HG02970 (cell line): ENCODE data around the gene FBXO44.
"Not testable (repeated sequence)": the region's sequence is repeated elsewhere in the genome, so short reads cannot be mapped to it uniquely, and the experiment has no call there.

Source experiments
- ATAC-seq: cut with Tn5 transposase; IDR thresholded peaks from one replicate; pipeline ENCODE4 v1.9.1; 2021; ENCODE audit warnings: mild to moderate bottlenecking, moderate library complexity, moderate number of reproducible peaks; ENCODE audit not compliant: unreplicated experiment, low FRiP score

Gene FBXO44, protein sequence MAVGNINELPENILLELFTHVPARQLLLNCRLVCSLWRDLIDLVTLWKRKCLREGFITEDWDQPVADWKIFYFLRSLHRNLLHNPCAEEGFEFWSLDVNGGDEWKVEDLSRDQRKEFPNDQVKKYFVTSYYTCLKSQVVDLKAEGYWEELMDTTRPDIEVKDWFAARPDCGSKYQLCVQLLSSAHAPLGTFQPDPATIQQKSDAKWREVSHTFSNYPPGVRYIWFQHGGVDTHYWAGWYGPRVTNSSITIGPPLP

DNA sequence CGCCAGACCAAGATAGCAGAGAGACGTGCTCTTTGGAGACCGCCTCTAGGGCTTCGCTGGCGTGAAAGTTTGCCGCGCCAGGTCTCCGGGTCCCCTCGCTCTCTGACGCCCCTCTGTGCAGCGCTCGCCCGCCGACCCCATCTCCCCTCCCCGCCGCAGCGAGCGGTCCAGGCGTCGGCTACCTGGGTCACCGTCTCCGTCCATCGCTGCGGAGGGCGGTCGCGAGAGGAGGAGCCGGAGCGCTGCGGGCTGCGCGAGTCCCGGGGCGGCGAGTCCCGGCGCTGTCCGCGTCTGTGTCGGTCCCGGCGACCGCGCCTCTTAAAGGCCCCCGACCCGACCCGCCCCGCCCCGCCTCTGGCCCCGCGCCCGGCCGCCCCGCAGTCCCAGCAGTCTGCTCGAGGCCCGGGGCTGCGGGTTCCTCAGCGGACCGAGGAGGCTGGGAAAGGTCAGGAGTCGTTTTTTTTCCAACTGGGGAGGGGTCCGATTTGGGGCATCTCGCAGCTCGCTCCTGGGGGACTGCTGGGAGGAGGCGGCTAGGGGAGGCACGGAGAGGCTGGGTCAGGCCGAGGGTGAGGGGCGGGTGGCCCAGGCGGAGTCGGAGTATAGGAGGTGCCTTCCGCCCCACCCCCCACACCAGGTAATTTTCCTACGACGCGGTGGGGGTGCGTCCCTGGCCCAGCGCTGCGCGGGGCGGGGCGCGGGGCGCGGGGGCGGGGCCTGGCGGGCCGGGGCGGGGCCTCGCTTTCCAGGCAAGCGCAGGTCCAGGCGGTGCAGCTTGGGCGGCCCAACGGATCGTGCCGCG is at the start of gene FBXO44, which contains the start of gene FBXO2:
TSS of gene FBXO44 (plus strand) at position 741 of the 802 bp plus-strand sequence. CDS start 959 bp downstream, outside the sequence.
TSS of gene FBXO2 (minus strand) at position 293 of the 802 bp plus-strand sequence. CDS start at position 204, 89 bp downstream.
- ATAC-seq: peak; percentile 55

DNA sequence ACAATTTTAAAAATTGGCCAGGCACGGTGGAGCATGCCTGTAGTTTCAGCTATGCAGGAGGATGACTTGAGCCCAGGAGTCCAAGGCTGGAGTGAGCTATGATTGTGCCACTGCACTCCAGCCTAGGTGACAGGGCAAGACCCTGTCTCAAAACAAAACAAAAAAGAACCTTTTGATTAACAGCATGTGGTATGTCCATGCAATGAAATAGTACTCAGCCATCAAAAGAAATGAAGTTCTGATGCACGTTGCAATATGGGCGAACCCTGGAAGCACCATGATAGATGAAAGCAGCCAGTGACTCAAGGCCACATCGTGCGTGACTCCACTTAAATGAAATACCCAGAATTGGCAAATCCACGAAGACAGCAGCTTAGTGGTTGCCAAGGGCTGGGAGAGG is 47.9 kb upstream of the FBXO44 start:
- ATAC-seq: no peak

DNA sequence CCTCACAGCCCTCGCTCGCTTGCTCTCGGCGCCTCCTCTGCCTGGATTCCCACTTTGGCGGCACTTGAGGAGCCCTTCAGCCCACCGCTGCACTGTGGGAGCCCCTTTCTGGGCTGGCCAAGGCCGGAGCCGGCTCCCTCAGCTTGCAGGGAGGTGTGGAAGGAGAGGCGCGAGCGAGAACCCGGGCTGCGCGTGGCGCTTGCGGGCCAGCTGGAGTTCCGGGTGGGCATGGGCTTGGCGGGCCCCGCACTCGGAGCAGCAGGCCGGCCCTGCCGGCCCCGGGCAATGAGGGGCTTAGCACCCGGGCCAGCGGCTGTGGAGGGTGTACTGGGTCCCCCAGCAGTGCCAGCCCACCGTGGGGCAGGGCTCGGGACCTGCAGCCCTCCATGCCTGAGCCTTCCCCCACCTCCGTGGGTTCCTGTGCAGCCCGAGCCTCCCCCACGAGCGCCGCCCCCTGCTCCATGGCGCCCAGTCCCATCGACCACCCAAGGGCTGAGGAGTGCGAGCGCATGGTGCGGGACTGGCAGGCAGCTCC is 46.0 kb upstream of the FBXO44 start:
- ATAC-seq: not testable (repeated sequence)

DNA sequence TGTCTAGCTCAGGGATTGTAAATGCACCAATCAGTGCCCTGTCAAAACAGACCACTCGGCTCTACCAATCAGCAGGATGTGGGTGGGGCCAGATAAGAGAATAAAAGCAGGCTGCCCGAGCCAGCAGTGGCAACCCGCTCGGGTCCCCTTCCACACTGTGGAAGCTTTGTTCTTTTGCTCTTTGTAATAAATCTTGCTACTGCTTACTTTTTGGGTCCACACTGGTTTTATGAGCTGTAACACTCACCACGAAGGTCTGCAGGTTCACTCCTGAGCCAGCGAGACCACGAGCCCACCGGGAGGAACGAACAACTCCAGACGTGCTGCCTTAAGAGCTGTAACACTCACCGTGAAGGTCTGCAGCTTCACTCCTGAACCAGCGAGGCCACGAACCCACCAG is 45.3 kb upstream of the FBXO44 start:
- not testable (repeated sequence) for ATAC-seq

DNA sequence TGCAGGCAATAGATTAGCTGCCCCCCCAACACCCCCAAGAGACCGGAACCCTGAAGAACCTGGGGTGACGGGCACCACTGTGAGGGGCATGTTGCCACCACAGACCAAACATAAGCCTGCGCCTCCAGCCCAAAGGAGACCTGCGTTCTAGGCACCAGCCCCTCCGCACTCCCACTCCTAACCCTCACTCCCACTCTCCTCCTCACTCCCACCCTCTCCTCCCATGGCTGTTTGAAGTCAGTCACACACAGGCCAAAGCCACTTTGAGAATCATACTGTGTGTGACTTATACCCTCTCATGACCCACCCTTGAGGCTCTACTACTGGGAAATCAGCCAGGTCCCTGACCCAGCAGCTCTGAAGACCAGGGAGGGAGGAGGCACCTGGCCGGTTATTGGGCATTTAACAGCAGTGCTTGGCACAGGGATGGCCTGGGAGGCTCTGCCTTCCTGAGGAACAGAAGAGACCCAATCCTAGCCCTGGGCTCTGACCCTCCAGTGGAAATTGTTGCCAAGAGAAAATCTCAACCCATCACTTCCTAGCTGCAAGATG is 44.0 kb upstream of the FBXO44 start:
- no peak for ATAC-seq

DNA sequence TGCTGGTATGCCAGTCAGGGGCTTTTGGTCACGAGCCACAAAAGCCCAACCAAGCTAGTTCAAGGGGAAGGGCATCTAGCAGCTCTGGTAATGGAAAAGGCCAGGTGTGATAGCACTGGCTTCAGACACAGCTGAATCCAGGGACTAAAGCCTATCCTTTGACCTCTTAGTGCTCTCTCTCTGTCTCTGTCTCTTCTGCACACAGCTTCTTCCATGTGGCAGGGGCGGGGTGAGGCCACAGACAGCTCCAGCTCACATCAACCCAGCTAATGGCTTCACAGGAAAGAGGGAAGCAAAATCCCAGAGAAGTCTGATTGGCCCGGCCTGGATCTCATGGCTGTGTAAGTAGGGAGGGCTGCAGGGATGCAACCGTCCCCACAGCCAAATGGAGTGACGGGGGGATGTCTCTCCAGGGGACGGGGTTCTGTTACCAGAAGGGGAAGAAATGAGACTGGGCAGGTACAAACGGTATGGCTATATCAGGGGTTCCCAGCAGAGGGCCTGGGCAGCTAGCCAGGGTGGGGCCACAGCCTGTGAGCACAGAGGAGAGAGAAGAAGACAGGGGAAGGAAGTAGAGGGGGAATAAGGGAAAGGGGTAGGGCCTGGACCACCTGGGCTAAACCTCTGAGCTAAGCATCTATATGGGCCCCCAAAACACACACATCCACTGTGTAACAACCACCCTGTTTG is 42.9 kb upstream of the FBXO44 start:
- no peak for ATAC-seq

DNA sequence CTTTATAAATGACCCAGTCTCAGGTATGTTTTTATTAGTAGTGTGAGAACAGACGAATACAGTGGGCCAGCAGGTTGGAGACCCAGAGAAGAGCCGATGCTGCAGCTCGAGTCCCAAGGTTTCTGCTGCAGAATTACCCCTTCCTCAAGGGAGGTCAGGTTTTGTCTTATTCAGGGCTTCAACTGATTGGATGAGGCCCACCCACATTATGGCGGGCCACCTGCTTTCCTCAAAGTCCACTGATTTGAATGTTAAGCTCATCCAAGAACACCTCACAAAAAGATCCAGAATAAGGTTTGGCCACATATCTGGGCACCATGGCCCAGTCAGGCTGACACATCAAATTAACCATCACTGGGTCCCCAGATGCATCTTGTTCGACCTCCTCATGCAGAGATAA is 41.3 kb upstream of the FBXO44 start:
- no peak for ATAC-seq

DNA sequence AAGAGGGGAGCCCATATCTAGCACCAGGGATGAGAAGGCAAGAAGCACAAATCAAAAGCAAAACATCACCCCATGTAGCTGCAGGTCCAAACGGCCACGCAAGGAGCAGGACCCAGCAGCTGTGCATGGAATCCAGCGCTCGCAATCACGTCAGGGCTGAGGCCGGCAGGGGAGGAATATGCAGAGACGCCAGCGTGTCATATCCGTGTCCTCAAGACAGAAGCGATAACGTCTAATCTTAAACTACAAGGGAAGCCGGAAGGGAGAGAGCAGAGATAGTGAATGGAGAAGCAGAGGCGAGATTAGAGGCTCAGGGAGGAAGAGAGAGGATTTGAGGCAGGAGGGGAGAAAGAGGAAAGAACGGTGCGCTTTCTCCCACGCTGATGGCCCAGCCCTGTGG is 39.6 kb upstream of the FBXO44 start:
- ATAC-seq: no peak

DNA sequence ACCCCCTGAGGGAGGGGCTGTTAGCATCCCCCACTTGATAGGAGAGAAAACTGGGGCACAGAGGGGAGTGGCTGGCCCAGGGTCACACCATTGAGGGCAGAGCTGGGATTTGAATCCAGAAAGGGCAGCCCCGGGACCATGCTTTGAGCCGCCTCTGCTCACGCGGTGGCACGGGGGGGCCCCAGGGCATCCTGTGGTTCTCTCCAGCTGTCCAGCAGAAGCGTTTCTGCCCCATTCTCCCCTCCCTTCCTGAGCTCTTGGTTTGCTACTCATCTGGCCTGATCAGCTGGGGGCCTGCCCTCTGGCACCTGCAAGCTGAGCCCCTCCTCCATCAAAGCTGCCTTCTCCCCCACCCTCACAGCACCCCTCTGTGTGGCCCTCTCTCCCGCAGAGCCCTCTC is 37.9 kb upstream of the FBXO44 start:
- ATAC-seq: no peak

DNA sequence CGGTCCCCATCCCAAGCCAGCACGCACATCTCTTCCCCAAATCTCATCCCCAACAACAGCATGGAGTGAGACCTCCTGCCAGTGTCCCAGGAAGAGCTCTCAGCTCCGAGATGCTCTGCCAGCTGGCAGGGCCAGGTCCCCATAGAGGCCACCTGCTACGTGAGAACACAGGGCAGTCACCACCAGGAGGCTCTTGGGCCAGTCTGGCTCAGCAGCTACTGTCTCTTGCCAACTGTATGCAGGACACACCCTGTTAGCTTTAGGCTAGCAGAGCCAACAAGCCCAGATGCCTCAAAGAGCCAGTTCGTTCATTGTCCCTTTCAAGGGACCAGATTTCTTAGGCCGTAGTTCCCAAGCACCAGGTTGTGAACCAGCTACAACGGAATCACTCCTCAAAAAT is 37.4 kb upstream of the FBXO44 start:
- no peak for ATAC-seq

DNA sequence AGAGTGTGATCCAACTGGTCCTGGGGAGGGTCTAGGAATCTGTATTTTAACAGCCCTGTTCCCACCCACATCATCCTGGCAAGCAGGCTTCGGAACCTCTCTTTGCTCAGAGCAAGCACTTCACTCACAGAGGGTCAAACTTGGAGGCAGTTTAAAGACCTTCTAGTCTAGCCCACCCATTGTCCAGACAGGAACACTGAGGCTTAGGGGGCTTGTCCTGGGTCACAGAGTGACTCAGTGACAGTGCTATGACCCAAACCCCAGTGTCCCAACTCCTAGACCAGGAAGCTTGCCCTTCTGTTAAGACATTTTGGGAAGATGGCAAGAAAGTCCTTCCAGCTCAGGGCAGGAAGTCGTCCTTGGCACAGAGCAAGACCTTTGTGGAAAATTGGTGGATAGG is 36.9 kb upstream of the FBXO44 start:
- no peak for ATAC-seq

DNA sequence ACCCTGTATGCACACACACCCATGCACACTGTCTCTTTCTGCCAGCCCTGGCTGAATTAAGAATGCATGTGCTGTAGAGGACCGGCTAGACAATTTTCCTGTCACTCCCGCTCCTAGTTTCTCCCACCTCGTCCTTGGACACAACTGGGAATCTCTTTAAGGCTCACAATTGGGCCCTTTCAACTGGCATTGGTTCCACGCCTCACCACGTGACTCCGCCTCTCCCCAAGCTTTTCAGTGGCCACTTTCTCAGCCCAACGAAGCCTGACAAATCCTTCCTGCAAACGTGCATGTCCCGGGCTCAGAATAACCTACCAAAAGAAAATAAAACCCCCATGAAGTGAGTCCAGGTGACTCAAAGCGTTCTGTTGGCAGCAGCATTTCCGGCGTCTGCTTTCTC is 34.3 kb upstream of the FBXO44 start:
- no peak for ATAC-seq

DNA sequence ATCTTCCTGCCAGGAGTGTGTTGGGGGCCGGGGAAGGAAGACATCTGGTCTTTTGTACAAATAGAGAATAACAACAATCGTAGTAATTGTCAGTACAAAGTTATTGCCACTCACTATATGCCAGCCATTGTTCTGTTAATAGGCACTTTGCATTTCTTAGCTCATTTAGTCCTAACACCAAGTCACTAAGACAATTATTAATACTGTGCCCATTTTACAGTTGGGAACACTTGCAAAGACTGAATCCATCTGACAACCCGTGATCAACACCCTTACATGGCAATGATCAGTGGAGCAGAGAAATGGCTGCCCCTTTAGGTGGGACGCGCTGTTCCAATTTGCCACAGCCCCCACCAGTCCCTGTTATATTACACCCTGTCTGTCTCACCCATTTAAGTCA is 33.8 kb upstream of the FBXO44 start:
- ATAC-seq: no peak

DNA sequence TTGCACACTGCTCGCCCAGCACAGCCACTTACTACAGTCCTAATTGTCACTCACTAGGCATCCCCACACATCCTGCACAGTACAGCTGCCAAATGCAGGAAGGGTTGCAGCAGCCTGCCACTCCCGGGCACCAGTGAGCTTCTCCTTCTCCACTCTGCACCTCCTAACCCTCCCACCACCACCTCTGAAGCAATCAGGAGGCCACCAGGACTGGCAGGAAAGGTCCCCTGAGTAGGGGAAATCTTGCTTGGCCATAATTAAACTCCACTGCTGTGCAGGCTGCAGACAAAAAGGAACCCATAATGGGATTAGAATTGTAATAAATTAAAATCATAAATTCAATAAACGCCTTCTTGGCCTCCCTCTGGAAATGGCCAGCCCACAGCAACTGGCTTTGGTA is 32.3 kb upstream of the FBXO44 start:
- ATAC-seq: no peak

DNA sequence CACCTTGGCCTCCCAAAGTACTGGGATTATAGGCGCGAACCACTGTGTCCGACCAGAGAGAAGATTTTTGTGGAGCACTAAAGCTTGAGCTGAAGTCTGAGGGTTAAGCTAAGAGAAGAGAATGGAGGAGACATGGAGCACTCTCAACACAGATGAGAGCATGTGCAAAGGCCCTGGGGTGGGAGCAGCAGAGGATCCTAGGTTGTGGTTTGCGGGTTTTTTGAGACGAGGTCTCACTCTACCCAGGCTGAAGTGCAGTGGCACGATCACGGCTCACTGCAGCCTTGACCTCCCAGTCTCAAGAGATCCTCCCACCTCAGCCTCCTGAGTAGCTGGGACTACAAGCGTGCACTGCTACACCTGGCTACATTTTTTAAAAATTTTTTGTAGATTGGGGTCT is 31.0 kb upstream of the FBXO44 start:
- ATAC-seq: no peak

DNA sequence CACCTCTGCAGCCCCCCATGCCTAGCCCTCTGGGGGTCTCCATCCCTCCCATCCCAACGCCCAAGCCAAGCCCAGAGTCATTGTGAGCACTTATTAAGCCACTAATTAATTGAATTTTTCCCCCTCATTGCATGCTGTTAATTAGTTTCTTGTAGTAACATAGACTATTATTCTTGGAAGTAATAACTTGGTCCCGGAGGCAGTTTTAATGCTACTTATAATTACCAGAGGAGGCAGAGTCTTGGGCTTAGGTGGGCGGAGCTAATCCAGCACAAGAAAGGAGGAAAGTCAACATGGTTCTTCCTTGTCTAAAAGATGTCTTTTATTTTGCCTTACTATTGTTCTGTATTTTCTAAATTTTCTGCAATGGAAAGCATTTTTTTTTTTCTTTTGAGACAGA is 28.1 kb upstream of the FBXO44 start:
- no peak for ATAC-seq

DNA sequence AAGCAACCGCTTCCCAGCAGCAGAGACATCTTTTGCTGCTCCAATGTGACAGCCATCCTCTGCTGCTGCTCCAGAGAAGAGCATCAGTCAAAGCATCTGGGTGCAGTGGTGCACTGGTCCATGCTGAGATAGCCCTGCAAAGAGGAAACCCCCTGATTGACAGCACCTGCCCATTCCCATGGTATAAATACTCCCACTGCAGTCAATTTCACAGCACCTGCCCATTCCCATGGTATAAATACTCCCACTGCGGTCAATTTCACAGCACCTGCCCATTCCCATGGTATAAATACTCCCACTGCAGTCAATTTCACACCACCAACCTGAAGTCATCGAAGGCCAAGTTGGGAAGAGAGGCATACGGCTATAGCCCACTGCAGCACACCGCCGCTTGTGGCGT is 25.9 kb upstream of the FBXO44 start:
- no peak for ATAC-seq

DNA sequence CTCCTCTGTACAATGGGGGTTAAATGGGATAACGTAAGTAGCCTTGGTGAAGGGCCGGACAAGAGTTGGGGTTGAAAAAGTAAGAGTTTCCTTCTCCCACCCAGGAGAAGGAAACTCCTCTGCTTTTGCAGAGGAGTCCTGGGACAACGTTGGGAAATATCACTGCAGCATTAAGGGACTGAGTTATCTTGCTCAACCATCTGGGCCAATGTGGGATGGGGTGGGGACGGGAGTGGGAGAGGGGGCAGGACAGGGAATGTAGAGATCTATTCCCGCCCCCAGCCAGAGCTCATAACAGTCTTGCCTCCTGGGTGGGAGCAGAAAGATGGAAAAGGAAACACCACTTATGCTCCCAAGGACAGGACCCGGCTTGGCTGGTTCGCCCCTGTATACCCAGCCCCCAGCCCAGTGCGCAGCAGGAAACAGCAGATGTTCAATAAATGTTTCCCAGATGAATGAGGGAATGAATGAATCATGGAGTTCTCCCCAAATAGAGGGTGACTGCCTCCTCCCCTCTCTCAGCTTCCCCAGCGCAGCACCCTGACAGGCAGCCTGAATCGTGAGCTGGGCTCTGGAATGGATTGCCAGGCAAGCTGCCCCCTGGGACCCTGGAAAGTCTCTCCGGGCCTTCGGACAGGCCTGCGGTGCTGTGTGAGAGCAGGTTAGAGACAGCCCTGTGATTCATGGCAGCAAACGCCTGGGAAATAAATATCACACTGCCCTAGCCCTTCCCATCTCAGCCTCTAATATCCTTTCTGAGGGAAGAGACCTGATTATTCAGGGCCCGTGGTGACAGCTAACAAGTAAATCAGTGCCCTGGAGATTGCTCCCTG is 25.3 kb upstream of the FBXO44 start:
- no peak for ATAC-seq

DNA sequence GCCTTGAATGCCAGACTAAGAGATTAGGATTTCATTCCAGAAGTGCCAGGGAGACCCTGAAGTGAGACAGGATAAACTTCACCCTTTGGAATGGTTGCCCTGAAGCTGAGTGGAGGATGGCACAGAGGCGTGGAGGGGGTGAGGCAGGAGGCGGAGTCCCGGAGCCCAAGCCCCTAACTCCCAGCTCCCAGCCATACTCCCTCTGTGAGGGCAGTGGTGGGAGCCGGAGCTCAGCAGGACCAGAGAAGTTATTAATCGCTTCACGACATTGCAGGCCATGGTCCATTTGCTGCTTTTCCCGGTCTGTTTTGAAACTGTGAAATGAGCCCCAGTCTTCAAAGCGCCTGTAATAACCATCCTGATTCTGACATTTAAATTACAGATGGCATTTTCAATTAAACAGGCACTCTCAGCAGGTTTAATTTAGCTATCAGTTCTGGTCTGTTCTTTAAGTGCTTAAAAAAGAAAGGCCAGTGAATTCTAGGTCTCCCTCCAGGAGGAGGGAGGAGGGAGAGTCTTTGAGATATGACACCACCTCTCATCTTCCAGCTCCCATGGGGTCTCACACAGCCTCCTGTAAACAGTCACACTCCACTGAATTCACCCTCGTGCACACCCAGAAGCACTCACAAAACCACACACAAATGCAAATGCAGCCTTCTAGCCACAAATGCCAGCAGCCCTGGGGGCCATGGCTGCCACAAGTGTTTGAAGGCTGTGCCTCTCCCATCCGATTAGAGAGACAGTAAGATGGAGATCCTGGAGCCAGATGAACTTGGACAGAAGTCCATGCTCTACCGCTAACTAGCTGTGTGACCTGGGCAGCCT is 20.1 kb upstream of the FBXO44 start:
- no peak for ATAC-seq
